ENCODE measurements around the gene RPP25. TPM values are rescaled to one million over a fixed set of nuclear protein-coding genes. Genes with fewer than 3 reads are reported as not detected.

RPP25 gene
- total and polyA plus RNA-seq, 2 of the 13 experiments (the other 11 are each of a cell fraction or from before 2014, with no cell fraction given): 0.05 to 0.11 TPM

DNA sequence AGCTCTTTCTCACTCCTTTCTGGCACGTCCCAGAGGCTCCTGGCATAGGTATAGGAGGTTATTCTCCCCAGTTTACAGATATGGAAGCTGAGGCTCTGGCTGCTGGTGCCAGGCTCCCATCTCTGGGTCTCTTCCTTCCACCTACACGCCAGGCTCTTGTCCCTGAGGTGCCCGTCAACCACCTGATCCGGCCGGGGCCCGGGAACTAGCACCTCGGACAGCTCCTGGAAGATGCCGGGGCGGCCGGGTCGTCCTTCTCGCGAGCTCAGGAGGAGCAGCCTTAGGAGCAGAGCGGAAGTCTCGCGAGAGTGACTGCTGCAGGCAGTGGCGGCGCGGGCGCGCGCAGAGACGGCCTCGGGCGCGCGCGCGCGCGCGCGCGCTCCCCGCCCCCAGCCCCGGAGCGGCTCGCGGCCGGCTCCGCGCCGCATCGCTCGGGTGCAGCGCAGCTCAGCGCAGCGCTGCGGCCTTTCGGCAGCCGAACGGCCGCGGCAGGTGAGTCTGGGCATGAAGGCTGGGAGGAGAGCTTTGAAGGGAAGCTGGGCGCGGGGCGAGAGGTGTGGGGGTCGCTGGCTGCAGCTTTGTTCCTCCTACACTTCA, 38.7 kb upstream of the RPP25 start, which contains the start of gene SCAMP5 (continued):
- TF ChIP-seq, protein P1, sequence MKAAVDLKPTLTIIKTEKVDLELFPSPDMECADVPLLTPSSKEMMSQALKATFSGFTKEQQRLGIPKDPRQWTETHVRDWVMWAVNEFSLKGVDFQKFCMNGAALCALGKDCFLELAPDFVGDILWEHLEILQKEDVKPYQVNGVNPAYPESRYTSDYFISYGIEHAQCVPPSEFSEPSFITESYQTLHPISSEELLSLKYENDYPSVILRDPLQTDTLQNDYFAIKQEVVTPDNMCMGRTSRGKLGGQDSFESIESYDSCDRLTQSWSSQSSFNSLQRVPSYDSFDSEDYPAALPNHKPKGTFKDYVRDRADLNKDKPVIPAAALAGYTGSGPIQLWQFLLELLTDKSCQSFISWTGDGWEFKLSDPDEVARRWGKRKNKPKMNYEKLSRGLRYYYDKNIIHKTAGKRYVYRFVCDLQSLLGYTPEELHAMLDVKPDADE (CRISPR knock-in tag; IDR thresholded peaks at IDR 0.05): no peak
- no peak for TF ChIP-seq ARID2 (CRISPR knock-in tag; IDR thresholded peaks at IDR 0.05; ENCODE audit: borderline replicate concordance)
- TF ChIP-seq, protein P2, sequence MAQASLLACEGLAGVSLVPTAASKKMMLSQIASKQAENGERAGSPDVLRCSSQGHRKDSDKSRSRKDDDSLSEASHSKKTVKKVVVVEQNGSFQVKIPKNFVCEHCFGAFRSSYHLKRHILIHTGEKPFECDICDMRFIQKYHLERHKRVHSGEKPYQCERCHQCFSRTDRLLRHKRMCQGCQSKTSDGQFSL (CRISPR knock-in tag; IDR thresholded peaks at IDR 0.05): no peak; the same call in 1 of the 2 replicates
- TF ChIP-seq KDM2A (CRISPR knock-in tag; IDR thresholded peaks at IDR 0.05; ENCODE audit: borderline replicate concordance, low read depth): peak; percentile 85
- TF ChIP-seq, protein P3, sequence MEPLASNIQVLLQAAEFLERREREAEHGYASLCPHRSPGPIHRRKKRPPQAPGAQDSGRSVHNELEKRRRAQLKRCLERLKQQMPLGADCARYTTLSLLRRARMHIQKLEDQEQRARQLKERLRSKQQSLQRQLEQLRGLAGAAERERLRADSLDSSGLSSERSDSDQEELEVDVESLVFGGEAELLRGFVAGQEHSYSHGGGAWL (CRISPR knock-in tag; IDR thresholded peaks at IDR 0.05): peak; percentile 92
- TF ChIP-seq, protein P4, sequence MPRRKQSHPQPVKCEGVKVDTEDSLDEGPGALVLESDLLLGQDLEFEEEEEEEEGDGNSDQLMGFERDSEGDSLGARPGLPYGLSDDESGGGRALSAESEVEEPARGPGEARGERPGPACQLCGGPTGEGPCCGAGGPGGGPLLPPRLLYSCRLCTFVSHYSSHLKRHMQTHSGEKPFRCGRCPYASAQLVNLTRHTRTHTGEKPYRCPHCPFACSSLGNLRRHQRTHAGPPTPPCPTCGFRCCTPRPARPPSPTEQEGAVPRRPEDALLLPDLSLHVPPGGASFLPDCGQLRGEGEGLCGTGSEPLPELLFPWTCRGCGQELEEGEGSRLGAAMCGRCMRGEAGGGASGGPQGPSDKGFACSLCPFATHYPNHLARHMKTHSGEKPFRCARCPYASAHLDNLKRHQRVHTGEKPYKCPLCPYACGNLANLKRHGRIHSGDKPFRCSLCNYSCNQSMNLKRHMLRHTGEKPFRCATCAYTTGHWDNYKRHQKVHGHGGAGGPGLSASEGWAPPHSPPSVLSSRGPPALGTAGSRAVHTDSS (CRISPR knock-in tag; conservative IDR thresholded peaks at IDR 0.05): no peak
- TF ChIP-seq CHCHD3 (CRISPR knock-in tag; IDR thresholded peaks at IDR 0.05): no peak
- TF ChIP-seq ZFP1 (CRISPR knock-in tag; IDR thresholded peaks at IDR 0.05): peak; percentile 45; the same call in 1 of the 2 replicates
- TF ChIP-seq, protein P5, sequence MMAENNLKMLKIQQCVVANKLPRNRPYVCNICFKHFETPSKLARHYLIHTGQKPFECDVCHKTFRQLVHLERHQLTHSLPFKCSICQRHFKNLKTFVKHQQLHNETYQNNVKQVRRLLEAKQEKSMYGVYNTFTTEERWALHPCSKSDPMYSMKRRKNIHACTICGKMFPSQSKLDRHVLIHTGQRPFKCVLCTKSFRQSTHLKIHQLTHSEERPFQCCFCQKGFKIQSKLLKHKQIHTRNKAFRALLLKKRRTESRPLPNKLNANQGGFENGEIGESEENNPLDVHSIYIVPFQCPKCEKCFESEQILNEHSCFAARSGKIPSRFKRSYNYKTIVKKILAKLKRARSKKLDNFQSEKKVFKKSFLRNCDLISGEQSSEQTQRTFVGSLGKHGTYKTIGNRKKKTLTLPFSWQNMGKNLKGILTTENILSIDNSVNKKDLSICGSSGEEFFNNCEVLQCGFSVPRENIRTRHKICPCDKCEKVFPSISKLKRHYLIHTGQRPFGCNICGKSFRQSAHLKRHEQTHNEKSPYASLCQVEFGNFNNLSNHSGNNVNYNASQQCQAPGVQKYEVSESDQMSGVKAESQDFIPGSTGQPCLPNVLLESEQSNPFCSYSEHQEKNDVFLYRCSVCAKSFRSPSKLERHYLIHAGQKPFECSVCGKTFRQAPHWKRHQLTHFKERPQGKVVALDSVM (CRISPR knock-in tag; IDR thresholded peaks at IDR 0.05): no peak
- TF ChIP-seq, protein P6, sequence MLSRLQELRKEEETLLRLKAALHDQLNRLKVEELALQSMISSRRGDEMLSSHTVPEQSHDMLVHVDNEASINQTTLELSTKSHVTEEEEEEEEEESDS (CRISPR knock-in tag; IDR thresholded peaks at IDR 0.05; ENCODE audit: borderline replicate concordance): no peak; the same call in 1 of the 2 replicates
- no peak for TF ChIP-seq NFIB (CRISPR knock-in tag; IDR thresholded peaks at IDR 0.05; ENCODE audit: borderline replicate concordance)
- TF ChIP-seq, protein P7, sequence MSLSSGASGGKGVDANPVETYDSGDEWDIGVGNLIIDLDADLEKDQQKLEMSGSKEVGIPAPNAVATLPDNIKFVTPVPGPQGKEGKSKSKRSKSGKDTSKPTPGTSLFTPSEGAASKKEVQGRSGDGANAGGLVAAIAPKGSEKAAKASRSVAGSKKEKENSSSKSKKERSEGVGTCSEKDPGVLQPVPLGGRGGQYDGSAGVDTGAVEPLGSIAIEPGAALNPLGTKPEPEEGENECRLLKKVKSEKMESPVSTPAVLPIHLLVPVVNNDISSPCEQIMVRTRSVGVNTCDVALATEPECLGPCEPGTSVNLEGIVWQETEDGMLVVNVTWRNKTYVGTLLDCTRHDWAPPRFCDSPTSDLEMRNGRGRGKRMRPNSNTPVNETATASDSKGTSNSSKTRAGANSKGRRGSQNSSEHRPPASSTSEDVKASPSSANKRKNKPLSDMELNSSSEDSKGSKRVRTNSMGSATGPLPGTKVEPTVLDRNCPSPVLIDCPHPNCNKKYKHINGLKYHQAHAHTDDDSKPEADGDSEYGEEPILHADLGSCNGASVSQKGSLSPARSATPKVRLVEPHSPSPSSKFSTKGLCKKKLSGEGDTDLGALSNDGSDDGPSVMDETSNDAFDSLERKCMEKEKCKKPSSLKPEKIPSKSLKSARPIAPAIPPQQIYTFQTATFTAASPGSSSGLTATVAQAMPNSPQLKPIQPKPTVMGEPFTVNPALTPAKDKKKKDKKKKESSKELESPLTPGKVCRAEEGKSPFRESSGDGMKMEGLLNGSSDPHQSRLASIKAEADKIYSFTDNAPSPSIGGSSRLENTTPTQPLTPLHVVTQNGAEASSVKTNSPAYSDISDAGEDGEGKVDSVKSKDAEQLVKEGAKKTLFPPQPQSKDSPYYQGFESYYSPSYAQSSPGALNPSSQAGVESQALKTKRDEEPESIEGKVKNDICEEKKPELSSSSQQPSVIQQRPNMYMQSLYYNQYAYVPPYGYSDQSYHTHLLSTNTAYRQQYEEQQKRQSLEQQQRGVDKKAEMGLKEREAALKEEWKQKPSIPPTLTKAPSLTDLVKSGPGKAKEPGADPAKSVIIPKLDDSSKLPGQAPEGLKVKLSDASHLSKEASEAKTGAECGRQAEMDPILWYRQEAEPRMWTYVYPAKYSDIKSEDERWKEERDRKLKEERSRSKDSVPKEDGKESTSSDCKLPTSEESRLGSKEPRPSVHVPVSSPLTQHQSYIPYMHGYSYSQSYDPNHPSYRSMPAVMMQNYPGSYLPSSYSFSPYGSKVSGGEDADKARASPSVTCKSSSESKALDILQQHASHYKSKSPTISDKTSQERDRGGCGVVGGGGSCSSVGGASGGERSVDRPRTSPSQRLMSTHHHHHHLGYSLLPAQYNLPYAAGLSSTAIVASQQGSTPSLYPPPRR (CRISPR knock-in tag; IDR thresholded peaks at IDR 0.05; ENCODE audit: borderline replicate concordance): no peak
- TF ChIP-seq ZFX (CRISPR knock-in tag; IDR thresholded peaks at IDR 0.05; ENCODE audit: low read depth): peak; percentile 72; the same call in 1 of the 2 replicates

Data from HepG2 (cell line).